ENCODE measurements around the gene MVK.

GRCh38 chr12:109589240-109589590 is 15.6 kb downstream of the MVK start:
- TF ChIP-seq EZH2phosphoT487 (IDR thresholded peaks at IDR 0.05; ENCODE audit: insufficient read depth, low read depth) (no peak), EZH2 (IDR thresholded peaks at IDR 0.05; ENCODE audit: insufficient read depth, poor library complexity, severe bottlenecking) (no peak)

All from GM23248 (cell line).